RWPE1 (cell line): Measurements from ENCODE around the gene BNIP3.
A peak's percentile ranks its signal among the peaks of the same experiment; 100 is the strongest.

Experiments
- CTCF ChIA-PET: fragments of 350-600 bp; sonication (Branson Sonifier 250); formaldehyde crosslinking; extraction: SDS; loops from one replicate; lab custom pipeline; 2021; lab: Yijun Ruan, JAX
- POLR2A ChIA-PET: fragments of 400-600 bp; formaldehyde crosslinking; extraction: SDS; loops from one replicate; lab custom pipeline; 2020; ENCODE audit warnings: antibody characterized with exemption; ENCODE audit not compliant: low non-redundant PET; lab: Yijun Ruan, JAX
- DNase-seq: peaks from one replicate; pipeline ENCODE4 v3.0.0; 2012; ENCODE audit warnings: low spot score
- H3K27ac ChIP-seq: fragments of 450-650 bp; 2 replicates; pipeline ENCODE4 v1.5.1; 2017
- TF ChIP-seq, protein P1 (sequence below): fragments of 450-650 bp; conservative IDR thresholded peaks from 2 replicates; pipeline ENCODE4 v1.5.1; 2017; ENCODE audit warnings: low read depth, mild to moderate bottlenecking

The BNIP3 gene

DNA sequence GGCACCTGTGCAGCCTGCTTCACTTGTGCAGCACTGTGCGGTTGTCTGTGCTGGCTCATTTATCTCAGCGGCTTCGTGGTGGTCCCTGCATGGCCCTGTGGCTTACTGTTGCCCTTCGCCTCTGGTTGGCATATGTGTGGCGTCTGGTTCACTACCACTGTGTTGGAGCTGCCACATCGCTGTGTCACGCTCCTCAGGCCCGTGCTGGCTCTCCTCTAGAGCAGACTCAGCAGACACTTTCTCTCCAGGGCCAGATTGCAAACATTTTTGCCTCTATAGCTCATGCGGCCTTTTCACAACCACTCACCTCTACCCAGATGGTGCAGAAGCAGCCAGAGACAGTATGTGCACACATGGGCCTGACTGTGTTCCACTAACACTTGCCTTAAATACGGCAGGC lies 43.0 kb downstream of the BNIP3 start:
- TF ChIP-seq, protein P1, sequence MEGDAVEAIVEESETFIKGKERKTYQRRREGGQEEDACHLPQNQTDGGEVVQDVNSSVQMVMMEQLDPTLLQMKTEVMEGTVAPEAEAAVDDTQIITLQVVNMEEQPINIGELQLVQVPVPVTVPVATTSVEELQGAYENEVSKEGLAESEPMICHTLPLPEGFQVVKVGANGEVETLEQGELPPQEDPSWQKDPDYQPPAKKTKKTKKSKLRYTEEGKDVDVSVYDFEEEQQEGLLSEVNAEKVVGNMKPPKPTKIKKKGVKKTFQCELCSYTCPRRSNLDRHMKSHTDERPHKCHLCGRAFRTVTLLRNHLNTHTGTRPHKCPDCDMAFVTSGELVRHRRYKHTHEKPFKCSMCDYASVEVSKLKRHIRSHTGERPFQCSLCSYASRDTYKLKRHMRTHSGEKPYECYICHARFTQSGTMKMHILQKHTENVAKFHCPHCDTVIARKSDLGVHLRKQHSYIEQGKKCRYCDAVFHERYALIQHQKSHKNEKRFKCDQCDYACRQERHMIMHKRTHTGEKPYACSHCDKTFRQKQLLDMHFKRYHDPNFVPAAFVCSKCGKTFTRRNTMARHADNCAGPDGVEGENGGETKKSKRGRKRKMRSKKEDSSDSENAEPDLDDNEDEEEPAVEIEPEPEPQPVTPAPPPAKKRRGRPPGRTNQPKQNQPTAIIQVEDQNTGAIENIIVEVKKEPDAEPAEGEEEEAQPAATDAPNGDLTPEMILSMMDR: no peak
- CTCF ChIA-PET: no interaction called here

DNA sequence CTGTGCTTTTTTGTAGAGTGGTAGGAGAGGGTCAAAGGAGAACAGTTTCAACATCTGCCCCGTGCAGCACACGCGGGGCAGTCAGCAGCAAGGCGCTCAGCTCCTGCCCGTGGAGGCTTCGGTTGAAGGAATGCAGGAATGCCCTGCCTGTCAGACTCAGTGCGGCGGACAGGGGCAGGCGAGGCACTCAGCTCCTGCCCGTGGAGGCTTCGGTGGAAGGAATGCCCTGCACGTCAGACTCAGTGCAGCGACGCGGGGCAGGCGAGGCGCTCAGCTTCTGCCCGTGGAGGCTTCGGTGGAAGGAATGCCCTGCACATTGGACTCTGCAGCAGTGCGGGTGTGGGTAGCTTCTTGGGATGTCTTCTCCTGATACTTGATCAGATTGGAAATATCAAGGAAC lies 43.9 kb downstream of the BNIP3 start:
- ChIA-PET CTCF (no interaction called here), POLR2A (no interaction called here)
- no peak overlapping the region; the same call in 1 of the 2 replicates for H3K27ac ChIP-seq
- TF ChIP-seq, protein P1: no peak
- no peak for DNase-seq

More for the DNA sequence above, 43.0 kb downstream of the BNIP3 start:
- POLR2A ChIA-PET: no interaction called here
- no peak for DNase-seq
- no peak overlapping the region for H3K27ac ChIP-seq

DNA sequence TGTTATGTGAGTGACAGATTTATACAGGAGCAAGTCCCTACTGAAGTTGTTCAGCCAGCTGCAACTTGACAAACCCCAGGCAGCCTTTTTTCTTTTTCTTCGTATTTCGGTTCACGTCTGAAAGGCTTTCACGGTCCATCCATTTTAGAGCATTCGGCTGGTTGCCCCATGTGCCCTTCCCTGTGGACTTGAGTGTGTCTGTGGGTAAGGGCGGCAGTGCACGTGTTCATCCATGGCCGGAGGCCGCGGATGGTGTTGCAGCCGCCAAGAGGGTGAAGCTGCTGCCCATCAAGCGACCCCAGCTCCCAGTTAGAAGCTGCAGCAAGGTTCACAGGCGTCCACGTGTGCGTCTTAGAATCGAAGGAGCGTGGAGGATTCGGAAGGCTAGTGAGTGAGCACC lies 45.0 kb downstream of the BNIP3 start:
- CTCF ChIA-PET: interaction anchor here (0.6 to 0.7 kb wide), 2 partner anchors 8 to 1740 kb away, joined by 3 to 4 read pairs; no protein-coding TSS in a partner anchor
- DNase-seq: no peak
- H3K27ac ChIP-seq: no peak overlapping the region
- POLR2A ChIA-PET: no interaction called here
- TF ChIP-seq, protein P1: no peak

DNA sequence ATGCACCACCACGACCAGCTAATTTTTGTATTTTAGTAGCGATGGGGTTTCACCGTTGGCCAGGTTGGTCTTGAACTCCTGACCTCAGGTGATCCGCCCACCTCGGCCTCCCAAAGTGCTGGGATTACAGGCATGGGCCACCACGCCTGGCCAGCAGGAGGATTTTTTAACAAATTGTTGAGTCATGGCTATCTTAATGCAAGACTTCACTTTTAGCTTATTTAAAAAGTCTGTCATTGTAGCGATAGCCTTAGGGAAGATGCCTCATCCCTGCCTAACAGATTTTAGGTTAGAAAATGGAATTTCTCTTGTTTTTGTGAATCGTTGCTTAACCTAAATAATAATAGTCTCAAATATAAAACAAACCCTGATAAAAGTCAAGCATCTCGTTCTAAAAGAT lies 45.4 kb downstream of the BNIP3 start:
- POLR2A ChIA-PET: no interaction called here
- H3K27ac ChIP-seq: no peak overlapping the region
- DNase-seq: no peak
- TF ChIP-seq, protein P1: no peak
- CTCF ChIA-PET: interaction anchor here (0.6 to 0.7 kb wide), 2 partner anchors 9 to 1740 kb away, joined by 3 to 4 read pairs; no protein-coding TSS in a partner anchor

DNA sequence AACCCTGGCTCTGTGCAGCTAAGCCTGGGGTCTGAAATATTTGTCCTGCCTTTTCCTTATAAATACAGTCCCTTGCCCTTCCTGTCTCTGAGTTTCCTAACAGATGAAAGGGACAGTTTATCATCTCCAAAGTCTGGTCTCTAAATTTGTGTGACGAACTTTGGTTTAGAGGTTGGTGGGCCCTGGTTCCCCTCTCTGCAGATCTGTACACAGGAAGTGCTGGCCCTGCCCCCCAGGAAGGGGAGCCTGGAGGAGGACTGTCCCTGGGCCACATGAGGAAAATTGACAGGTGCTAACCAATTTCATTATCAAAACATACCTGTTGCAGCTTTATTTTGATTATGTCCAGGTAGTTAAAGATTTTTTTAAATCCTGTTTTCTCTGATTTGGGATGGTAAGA lies 46.5 kb downstream of the BNIP3 start:
- POLR2A ChIA-PET: no interaction called here
- no peak for DNase-seq
- peak overlapping the region; percentile 31 for H3K27ac ChIP-seq
- TF ChIP-seq, protein P1: no peak
- CTCF ChIA-PET: no interaction called here

DNA sequence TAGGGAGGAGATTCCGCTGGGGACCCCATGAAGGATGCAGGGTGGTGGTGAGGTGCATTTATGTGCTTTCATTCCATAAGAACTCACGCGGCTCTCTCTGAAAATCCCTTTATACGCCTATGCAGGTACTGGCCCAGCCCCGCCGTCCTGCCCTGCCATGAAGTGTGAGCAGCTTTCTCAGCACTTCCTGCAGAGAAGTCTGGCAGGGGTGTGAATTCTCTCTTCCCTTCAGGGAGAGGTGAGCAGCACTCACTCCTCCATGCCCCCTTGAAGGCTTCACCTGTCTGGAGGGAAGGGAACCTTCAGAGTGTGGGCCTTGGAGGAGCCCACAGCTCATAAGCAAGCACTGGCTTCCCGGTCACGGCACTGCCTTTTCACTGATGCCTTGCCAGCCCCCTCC lies 47.0 kb downstream of the BNIP3 start:
- CTCF ChIA-PET: no interaction called here

More for the DNA sequence above, 47.0 kb downstream of the BNIP3 start:
- DNase-seq: no peak
- TF ChIP-seq, protein P1: no peak
- POLR2A ChIA-PET: no interaction called here
- H3K27ac ChIP-seq: peak overlapping the region; percentile 31
